GM12864 (cell line): Measurements from ENCODE around the gene SLC4A5.

Experiments used
- DNase-seq: peaks from one replicate; pipeline ENCODE4 v3.0.0-alpha.2; 2011; ENCODE audit warnings: low read depth
- H3K4me3 ChIP-seq: 2 replicates; pipeline ENCODE4 v1.5.1; 2011; ENCODE audit warnings: mild to moderate bottlenecking, low read depth, low read length, control low read depth
- TF ChIP-seq, protein P1 (sequence below): IDR thresholded peaks from 2 replicates; pipeline ENCODE4 v1.5.1; 2011; ENCODE audit warnings: low read depth, mild to moderate bottlenecking, moderate library complexity, low read length, control low read depth, inconsistent platforms; ENCODE audit errors: missing control alignments

SLC4A5 gene

DNA sequence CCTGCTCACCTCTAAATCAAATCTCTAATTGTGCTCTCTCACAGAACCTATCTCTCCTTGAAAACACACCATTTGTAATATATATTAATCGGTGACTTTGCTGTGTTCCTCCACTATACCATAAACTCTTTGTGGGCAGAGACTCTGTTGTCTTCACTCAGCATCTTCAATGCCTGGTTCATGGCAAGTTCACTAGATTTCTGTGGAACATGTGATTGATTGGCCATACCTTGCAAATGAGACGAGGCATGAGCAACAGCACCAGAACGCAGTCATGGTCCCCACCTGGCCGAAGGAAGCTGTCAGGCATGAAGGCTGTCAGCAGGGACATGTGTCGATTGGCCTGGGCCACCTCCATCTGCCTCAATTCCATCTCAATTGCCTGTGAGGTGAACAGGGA, 25.3 kb upstream of the SLC4A5 start:
- TF ChIP-seq, protein P1, sequence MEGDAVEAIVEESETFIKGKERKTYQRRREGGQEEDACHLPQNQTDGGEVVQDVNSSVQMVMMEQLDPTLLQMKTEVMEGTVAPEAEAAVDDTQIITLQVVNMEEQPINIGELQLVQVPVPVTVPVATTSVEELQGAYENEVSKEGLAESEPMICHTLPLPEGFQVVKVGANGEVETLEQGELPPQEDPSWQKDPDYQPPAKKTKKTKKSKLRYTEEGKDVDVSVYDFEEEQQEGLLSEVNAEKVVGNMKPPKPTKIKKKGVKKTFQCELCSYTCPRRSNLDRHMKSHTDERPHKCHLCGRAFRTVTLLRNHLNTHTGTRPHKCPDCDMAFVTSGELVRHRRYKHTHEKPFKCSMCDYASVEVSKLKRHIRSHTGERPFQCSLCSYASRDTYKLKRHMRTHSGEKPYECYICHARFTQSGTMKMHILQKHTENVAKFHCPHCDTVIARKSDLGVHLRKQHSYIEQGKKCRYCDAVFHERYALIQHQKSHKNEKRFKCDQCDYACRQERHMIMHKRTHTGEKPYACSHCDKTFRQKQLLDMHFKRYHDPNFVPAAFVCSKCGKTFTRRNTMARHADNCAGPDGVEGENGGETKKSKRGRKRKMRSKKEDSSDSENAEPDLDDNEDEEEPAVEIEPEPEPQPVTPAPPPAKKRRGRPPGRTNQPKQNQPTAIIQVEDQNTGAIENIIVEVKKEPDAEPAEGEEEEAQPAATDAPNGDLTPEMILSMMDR, result no peak
- DNase-seq, result no peak
- no peak overlapping the region for H3K4me3 ChIP-seq

DNA sequence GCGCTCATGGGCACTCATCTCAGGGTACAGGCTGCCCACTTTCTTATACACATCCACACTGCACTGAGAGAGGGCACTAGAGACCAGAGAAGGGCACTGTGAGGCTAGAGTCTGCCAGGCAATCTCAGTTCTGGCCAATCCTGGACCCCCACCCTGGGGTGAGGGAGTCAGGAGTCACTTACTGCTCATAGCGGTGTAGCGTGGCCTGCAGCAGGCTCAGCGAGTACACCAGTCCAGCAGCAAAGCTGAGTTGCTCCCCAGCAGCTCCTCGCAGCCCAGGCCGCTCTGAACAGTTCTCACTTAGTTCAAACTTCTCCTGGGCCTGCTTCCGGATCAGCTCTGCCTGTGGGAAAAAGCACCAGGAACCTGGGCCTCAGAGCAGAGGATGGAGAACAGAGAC, 24.6 kb upstream of the SLC4A5 start:
- H3K4me3 ChIP-seq, result no peak overlapping the region
- TF ChIP-seq, protein P1, result no peak
- DNase-seq, result no peak

GRCh38 chr2:74366036-74366435, 22.8 kb upstream of the SLC4A5 start:
- no peak overlapping the region for H3K4me3 ChIP-seq
- no peak for DNase-seq
- TF ChIP-seq, protein P1, result no peak

GRCh38 chr2:74364533-74365505, 21.6 kb upstream of the SLC4A5 start:
- H3K4me3 ChIP-seq, result no peak overlapping the region
- no peak for DNase-seq
- TF ChIP-seq, protein P1, result no peak

GRCh38 chr2:74361327-74361726, 18.1 kb upstream of the SLC4A5 start:
- no peak overlapping the region for H3K4me3 ChIP-seq
- TF ChIP-seq, protein P1, result no peak
- DNase-seq, result no peak

DNA sequence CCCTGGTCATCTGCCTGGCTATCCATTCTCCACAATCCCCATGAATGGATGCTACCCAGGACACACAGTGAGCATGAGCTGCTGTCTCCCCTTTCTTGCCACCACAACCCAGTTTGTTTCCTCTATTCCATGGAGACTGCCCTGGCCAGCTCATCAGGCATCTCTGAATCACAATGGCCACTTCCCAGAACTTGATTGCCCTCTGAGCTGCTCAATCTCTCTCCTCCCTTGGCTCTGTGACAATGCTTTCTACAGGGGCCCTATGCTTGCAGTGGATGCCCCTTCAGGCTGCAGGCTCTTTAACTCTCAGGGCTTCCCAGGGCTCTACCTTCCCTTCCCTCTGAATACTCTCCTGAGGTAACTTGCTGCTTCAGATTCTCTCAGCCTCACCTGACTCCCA, 14.4 kb upstream of the SLC4A5 start:
- TF ChIP-seq, protein P1, result no peak
- no peak for DNase-seq
- no peak overlapping the region for H3K4me3 ChIP-seq

- H3K4me3 ChIP-seq, result no peak overlapping the region
- TF ChIP-seq, protein P1, result no peak
- DNase-seq, result no peak
Measured at GRCh38 chr2:74349889-74350288, 6.7 kb upstream of the SLC4A5 start.
